LNCAP (cell line): Measurements from ENCODE around the gene IL1RL2.

ENCODE experiments used
- CTCF ChIP-seq: fragments of 450-650 bp; IDR thresholded peaks from 2 replicates; pipeline ENCODE4 v1.5.1; 2017; ENCODE audit warnings: mild to moderate bottlenecking

IL1RL2 gene

GRCh38 chr2:102186791-102187495 is at the start of gene IL1RL2:
Gene IL1RL2, plus strand, starts transcription at chr2:102187023. Its CDS starts 845 bp downstream, at chr2:102187868.
- no peak for TF ChIP-seq CTCF

DNA sequence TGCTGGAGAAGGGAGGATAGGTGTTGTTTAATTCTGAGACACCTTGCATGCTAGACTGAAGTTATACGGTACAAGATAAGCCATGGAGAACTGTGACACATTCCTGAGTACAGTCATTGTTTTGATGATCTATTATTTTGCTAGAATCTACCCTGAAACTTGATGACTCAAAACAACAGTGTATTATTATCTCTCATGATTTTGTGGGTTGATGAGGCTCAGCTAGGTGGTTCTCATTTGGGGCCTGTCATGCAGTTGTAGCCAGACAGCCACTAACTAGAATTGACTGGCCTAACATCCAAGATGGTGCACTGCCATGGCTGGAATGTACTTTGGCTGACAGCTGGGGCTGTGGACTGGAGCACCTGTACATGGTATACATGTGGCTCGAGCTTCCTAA is 49.7 kb upstream of the IL1RL2 start:
- no peak for TF ChIP-seq CTCF

GRCh38 chr2:102138331-102138730 is 48.5 kb upstream of the IL1RL2 start:
- no peak for TF ChIP-seq CTCF

DNA sequence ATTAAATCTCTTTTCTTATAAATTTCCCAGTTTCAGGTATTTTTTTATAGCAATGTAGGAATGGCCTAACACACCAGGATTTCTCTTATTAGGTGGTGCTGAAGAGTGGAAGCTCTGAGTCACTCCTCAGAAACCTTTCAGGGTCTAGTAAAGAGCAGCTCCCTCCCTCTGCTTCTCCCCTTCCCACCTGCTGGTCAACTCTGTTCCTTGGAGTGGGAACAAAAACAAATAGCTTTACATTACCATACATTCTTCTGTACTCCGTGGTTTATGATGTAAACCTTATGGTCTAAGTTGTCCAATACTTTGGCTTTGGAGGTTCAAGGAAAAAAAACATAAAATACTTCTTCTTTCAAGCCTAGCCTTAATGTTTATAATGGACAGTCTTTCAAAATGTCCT is 47.0 kb upstream of the IL1RL2 start:
- TF ChIP-seq CTCF: no peak

- no peak for TF ChIP-seq CTCF
These were observed 46.4 kb upstream of the IL1RL2 start for GRCh38 chr2:102140377-102140776.

GRCh38 chr2:102141011-102141943 is 45.5 kb upstream of the IL1RL2 start:
- no peak for TF ChIP-seq CTCF

GRCh38 chr2:102141970-102142828 is 44.6 kb upstream of the IL1RL2 start, which contains the start of gene IL1R1:
Gene IL1R1, plus strand, starts transcription at chr2:102142746. Its CDS starts 14,979 bp downstream, at chr2:102157725.
- TF ChIP-seq CTCF: no peak
